ENCODE results near the gene SPECC1L.
"Not testable (repeated sequence)": the region's sequence is repeated elsewhere in the genome, so short reads cannot be mapped to it uniquely, and the experiment has no call there.

GRCh38 chr22:24256736-24257135, 13.9 kb upstream of the SPECC1L start:
- TF ChIP-seq POLR2A, CTCF (IDR thresholded peaks at IDR 0.05): not testable (repeated sequence)

Measured in upper lobe of left lung (tissue), 4 donors.